ENCODE measurements around the gene KIAA1217.
"Not testable (repeated sequence)": the region's sequence is repeated elsewhere in the genome, so short reads cannot be mapped to it uniquely, and the experiment has no call there.

Gene KIAA1217

DNA sequence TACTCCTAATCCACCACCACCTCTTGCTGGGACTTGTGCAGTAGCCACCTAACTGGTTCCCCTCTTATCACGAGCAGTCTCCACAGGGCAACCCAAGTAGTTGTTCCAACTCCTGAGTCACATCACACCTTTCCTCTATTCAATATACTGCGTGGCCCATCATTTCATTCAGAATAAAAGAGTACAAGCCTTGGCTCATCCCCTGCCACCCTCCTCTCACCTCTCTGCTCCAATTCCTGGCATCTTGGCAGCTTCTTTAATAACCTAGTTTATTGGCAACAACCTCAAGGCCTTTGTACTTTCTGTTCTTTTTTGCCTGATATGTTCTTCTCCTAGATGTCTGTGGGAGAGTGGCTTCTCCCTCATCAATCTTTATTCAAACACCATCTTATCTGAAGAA is 199.4 kb downstream of the KIAA1217 start:
- no peak for FAIRE-seq

DNA sequence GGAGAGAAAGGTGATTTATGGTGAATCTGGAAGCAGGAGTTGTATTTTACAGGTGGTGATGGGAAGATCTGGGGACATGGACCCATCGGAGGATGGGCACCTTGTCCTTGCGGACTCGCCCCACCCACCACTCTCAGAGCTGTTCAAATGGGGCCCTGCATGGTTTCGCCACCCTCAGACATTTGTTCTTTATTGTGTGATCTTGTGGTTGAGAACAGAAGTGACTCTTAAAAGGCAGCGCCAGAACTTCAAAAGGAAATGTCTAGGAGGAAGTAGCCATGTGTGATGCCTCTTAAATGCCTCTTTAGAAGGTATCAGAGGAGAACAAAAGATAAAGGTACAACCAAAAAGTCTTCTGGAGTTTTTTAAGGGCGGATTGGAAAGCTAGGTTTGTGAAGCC is 205.7 kb downstream of the KIAA1217 start:
- FAIRE-seq, result no peak

DNA sequence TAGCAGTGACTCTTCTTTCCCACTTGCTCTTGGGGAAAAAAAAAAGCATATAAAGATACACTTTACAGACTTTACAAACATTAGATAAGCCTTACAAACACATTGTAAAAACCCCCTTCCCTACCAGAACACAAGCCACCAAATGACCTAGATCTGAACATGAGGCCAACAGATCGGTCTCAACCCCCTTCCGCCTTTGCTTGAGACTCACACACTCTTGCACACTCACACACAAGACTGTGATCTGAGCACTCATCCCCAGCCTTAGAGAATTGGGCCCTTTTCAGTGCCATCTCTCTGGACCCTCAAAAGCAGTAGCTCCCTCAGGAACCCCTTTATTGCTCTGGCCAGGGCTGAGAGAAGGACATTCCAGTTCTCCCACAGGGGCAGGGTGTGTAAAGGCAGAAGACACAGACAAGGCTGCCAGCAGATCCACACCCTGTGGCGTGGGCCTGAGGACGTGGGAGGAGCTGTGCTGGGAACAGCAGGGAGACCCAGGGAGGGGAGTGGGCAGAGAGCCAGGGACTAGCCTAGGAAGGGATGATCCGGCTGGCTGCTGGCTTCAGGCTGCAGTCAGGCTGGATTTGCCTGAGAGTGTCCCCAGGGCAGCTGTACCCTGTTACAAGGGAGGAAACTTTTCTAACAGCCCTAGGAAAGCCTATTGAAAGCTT is 206.7 kb downstream of the KIAA1217 start:
- FAIRE-seq, result no peak

DNA sequence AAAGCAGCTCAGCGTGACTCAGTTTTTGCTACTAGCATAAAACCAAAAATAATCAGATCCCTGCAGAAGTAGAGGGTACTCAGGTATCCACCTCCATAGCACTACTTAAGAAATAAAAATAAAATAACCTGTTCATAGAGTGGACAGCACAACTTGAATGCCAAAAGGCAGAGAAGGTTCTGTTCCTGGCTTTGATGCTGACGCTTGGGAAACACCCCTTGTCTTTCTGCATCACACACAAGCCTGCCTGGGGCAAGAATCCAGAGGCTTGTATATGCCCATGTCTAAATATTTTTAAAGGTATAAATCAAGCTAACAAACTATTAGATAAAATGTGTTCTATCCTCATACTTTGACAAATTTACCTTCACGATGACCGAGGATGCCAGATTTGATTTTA is 207.3 kb downstream of the KIAA1217 start:
- no peak for FAIRE-seq

DNA sequence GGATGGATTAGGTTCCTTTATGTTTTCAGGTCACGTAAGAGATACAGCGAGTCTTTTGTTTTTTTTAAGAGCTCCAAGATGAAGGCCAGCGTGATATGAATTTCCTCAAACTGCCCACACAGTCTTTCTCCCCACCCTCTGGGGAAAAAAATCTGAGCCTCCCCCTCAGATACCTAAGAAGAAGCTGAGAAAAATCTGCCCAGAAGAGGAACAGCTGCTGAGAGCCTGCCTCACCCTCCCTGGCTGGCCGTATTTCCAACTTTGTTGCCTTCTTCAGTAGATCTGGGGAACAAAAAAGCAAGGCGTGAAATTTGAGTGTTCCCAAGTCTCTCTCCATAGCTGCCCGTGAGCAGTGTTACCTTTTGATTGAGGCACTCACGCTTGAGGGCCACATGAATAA is 208.1 kb downstream of the KIAA1217 start:
- FAIRE-seq, result no peak

DNA sequence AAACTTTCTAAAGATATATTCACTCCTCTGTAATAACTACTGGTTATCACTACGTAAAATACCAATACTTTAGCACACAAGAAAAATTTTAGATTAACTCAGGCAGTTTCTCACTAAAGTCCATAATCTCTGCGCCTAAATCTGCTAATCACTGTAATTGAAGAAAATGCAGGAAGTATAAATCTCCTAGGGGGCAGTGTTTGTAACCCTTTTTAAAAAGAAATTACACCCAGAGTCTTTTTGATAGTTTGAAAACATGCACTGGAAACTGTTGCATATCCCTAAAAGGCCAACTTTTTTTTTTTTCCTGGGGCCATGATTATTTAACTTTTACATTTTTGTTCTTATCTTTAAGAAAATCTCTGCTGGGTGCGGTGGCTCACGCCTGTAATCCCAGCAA is 209.6 kb downstream of the KIAA1217 start:
- no peak for FAIRE-seq

DNA sequence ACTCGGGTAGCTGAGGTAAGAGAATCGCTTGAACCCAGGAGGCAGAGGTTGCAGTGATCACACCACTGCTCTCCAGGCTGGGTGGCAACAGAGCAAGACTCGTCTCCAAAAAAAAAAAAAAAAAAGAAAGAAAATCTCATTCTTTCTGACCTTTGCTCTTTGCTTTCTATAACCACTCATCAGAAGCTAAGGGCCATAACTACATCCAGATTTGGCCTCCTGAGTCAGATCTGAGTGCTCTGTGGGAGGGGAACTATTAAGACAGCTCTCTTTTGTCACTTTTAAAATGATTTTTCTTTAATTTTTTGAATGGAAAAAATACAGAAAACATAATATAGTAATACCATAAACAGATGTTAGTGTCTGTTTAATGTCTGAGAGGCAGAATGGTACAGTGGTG is 210.1 kb downstream of the KIAA1217 start:
- FAIRE-seq, result no peak

DNA sequence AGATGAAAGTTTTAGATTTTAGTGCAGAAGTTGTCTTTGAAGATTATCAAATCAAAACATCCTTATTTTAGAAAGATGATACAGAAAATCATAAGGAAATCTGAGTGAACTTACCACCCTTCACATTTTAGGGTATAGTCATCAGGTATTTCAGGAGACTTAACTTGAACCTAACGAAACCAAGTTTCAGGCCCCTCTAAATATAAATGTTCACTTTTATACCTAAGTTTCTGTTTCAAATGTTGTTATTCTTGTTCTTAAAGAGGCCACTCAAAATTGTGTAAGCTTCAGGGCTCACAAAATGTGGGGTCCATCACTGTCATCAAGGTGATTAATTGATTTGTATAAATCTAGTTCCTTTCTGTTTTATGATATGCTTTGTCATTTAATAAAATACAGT is 216.2 kb downstream of the KIAA1217 start:
- no peak for FAIRE-seq

DNA sequence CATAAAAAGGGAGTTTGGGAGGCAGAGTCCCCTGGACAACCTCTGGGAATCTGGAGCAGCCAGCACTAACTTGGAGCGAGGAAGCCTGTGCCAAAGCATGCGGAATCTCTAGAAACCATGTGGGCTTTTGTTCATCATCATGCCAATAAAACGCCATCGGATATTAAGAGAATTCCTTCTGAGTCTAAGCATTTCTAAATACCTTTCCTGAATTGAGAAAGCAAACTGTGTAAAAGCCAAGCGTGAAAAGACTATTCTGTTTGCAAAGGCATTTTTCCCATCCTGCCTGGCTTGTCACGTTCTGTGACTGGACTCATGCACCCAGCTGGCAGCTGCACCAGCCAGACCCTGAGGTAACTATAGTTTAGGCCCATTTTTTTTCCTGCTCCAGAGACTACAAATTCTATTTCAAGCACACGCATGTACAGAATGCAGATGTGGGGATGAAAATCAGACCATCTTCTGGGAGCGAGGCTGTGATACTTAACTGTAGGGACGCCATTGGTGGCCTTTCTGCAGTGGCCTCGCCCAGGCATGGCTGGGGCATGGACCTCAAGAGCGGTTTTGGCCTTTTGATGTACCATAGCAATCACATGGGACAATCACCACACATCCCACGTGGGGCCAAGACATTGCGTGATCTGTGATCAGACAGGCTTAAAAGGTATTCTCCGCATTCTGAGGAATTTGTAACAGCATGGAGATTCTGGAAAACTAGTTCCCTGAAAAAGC is 218.9 kb downstream of the KIAA1217 start:
- no peak for FAIRE-seq

DNA sequence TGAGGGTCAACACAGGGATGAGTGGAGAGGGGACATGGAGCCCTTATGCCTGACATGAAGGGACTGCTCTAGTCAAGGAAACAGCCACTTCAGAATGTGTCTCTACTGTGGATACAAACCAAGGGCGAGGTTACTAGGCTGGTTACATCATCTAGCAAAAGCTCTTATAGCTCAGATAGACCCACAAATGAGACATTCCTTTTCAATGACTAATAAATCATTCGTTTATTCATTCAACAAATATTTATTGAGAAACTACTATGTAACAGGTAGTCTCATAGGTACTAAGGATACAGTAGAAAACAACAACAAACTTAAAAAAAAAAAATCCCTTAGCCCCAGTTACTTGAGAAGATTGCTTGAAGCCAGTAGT is 219.5 kb downstream of the KIAA1217 start:
- no peak for FAIRE-seq

DNA sequence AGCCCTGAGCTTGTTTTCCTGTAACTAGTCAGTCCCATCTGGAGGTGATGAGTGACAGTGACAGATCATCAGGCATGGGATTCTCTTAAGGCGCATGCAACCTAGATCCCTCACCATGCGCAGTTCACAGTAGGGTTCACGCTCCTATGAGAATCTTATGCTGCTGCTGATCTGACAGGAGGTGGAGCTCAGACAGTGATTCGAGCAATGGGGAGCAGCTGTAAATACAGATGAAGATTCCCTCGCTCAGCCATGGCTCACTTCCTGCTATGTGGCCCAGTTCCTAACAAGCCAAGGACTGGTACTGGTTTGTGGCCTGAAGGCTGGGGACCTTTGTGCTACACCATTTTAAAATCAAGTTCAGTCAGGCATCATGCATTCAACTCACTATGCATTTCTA is 221.7 kb downstream of the KIAA1217 start:
- no peak for FAIRE-seq

DNA sequence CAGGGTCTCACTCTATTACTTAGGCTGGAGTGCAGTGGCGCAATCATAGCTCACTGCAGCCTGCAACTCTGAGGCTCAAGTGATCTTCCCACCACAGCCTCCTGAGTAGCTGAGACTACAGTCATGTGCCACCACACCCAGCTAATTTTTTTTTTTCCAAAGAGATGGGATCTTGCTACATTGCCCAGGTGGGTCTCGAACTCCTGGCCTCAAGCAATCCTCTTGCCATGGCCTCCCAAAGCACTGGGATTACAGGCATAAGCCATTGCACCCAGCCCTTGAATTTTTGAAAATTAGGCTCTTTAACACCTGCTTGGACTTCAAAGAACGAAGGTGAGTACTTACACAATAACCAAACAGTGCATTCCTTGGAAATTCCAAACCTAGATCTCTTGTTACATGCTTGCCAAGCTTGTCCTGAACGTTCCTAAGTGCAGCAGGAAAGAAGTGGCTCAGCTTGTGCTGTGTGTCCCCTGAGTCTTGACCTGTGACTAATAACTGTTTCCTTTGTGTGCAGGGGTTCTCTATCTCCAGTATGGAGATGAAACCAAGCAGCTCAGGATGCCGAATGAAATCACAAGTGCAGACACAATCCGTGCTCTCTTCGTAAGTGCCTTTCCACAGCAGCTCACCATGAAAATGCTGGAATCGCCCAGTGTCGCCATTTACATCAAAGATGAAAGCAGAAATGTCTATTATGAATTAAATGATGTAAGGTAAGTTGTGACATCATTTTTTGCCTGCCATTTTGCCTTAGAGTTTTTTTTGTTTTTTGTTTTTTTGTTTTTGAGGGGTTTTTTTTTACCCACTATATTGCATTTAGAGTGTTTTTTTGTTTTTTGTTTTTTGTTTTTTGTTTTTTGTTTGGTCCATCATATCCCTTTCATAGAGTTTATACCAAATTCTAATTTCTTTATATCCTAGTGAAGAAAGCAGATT is 223.8 kb downstream of the KIAA1217 start:
- FAIRE-seq, result no peak

DNA sequence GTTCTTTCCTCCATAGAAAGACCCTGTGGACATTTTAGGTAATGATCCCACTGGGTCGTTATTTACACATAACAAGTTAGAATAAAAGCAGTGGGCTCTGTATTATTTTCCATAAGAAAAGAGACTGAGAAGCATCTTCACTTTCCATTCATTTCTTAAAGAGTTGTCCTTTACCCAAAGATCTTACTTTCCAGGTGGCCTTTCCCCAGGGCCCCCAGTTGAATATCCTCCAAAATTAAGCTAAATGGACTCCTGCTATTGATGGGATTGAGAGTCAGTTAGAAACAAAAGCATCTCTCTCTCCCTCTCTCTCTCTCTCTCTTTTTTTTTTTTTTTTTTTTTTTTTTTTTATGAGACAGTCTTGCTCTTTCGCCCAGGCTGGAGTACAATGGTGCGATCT is 224.8 kb downstream of the KIAA1217 start:
- FAIRE-seq, result no peak

DNA sequence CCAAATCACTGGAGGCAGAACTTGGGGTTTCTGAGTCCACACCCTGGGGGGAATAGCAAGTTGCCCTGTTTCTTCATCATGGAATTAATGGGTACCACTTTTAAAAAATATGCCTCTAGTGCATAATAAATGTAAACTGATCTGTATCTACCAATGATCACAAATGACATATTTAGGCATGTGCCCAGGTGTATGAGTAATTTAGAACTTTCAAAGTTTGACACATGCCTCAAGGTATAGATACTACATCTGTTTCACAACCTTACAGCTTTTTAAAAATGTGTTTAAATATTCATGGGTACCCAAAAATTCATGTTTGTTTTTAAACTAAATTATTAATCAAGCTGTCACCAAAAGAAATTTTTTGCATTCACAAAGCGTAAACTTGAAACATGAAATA is 226.0 kb downstream of the KIAA1217 start:
- no peak for FAIRE-seq

DNA sequence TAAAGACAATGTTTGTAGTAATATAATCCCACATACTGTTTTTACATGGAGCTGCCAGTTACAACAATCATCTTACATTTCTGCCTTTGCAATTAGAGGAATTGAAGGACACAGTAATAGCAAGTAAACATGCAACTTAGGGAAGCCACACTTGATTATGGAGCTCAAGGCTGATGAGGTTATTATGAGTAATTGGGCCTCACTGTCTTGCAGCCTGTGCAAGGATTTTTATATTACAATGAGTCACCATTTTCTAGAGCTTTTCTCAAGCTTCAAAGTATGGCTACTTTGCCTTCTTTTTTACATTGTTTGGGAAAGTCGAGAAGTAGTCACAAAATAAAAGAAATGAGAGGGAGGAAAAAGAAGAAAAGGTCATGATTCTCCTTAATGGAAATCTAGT is 226.4 kb downstream of the KIAA1217 start:
- FAIRE-seq, result no peak

DNA sequence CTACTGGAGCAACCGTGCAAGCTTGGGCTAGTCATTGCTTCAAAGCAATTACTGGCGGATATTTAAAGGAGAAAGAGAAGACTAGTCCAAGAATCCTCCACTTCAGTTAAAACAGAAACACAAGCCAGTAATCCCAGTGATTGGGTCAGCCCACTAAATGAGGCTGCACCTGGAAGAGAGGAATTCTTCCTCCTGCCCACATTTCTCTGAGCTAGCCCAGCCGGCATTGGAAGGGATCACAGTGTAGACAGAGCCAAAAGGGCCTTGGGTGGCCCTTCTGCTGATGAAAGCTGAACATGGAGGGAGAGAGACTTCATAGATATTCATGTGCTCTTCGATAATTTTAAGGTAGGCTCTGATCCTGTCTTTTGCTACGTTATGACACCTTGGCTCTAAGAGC is 228.4 kb downstream of the KIAA1217 start:
- FAIRE-seq, result no peak

DNA sequence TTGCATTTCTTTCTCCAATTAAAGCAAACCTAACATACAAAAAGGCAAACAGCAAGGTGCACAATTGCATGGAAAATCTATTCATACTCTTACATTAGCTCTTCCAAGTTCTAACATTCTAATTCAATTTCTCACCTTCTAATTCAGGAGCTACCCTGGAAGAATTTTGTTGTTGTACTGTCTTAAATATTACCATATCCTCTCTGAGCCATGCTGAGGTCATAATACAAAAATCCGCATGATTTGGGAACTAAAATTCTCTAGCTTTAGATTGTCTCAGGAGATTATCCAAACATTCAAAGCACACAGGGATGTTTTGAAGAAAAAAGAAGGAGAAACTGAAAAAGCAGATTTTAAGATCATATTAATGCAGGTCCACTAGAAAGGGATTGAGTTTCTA is 229.9 kb downstream of the KIAA1217 start:
- FAIRE-seq, result no peak

DNA sequence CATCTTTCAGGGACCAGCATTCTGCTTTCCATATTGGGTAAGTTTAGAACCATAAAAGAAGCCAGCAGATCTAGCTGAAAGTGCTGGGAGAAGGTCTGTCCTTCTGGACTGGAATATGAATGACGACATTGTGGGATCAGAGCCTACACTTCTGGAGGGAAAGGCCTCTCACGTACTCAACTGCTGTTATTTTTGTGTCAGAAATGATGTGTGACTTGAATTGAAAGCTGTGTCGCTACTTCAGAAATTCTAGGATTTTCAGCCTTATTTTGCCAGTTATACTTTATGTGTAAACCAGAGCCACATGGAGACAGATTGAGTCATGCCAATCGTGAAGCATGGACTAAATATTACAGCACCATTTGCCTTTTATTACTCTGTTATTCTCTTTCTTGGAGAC is 231.0 kb downstream of the KIAA1217 start:
- FAIRE-seq, result no peak

DNA sequence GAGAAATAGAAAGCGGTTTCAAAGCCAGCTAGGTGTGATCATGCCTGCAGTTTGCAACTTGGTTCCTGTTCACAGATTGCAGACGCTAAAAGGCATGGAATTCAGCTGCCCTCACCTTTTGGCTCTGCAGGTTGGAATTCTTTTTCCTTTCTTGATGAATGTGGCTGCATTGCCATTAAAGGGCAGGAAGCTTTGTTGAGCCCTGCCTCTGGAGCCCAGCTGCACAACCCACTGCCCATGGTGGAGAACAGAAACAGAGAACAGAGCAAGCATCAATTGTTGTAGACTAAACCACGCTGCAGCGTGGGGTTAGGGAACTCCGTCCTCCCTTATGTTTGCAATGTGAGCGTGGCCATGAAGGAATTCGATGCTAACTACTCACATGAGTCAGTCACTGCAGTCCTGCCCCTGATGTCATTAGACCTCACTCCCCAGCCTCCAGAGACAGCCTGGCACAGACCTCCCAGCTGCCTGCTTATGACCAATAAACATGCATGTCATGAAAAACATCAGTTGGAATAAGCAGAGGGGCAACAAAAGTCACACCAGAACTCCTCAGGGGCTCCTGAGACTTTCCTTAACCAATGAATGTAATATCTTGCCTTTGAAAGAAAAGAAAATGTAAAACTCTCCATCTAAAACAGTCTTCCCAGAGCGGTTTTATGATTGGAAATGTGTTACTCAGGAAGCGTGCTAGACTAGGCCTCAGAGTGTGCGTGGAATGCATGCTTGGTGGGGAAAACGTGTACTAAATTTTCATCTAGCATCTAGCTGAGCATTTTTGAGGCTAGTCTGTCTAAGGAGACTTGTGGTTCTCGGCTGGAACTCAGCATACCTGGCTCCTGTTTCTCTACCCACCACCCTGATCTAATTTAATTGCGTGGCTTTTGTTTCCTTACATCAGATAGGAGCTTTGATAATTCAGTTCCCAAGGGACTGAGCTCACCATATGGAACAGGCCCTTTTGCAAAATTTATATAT is 232.2 kb downstream of the KIAA1217 start:
- FAIRE-seq, result no peak

DNA sequence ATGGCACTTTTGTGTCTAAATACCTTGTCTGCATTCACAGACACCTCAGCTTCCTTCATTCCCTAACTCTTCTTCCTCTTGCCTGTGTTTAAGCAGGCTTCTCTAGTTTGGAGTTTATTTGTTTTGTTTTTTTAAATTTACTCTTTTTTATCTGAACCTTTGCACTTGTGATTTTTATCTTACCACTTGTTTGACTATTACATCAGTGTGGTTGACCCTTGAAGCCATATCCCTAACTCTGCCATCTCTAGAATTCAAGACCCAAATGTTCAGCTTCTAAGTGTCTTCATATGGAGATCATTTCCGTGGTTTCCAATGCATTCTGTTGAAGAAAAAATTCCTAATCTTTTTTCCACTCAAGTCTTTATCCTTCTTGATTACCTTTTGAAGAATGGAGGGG is 233.3 kb downstream of the KIAA1217 start:
- FAIRE-seq, result no peak

DNA sequence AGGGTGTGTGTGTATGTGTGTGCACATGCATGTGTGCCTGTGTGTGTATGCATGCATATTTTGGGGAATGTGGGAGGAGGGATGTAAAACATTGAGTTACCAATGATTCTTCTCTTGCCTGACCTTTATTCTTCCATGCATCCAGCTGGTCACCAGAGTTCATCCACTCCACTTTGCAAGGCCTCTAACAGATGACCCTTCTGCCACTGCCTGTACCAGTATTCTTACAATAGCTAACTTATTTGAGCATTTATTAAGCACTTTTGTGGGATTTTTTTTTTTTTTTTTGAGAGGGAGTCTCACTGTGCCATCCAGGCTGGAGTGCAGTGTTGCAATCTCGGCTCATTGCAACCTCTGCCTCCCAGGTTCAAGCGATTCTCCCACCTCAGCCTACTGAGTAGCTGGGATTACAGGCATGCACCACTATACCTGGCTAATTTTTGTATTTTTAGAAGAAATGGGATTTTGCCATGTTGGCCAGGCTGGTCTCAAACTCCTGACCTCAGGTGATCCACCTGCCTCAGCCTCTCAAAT is 233.8 kb downstream of the KIAA1217 start:
- FAIRE-seq, result not testable (repeated sequence)

DNA sequence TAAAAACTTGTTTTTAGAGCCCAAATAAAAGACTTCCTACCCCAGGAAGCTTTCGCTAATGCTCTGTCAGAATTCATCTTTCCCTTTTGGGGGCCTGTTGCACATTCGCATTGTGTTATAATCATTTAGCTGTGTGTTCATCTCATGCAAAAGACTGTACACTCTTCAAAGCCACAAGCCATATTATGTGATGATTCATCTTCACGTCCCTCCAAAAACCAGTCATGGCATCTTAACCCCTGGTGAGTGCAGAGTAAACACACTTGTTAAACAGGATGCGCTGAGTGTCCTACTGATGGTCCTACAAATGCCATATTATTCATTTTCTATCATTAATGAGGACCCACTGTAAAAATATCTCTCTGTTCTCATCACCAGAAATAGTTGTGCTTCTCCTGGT is 235.4 kb downstream of the KIAA1217 start:
- FAIRE-seq, result no peak

All from endometrium (tissue), 2 donors.